CD4-positive, CD25-positive, alpha-beta regulatory T cell (primary cell): ENCODE measurements around the gene PNMA8B. TPM values are rescaled to one million over a fixed set of nuclear protein-coding genes. Genes with fewer than 3 reads are reported as not detected.
A peak's percentile ranks its signal among the peaks of the same experiment; 100 is the strongest.

ENCODE experiments used
- ATAC-seq, 2 donors: fragments of 150-1000 bp; cut with Tn5 transposase; one replicate each; pipeline ENCODE4 v1.10.0; 2021; ENCODE audit warnings: low read depth in 2 of 2, moderate number of reproducible peaks in 2 of 2, moderate library complexity in 1 of 2
- DNase-seq, 3 donors: peaks; one replicate each; pipeline versions ENCODE4 v3.0.0 to v3.0.0-alpha.2; 2012 to 2022; ENCODE audit warnings: mixed read lengths in 1 of 3
- H3K27ac ChIP-seq: one replicate; pipeline ENCODE4 v1.7.0; 2013; ENCODE audit warnings: mild to moderate bottlenecking, low read length; ENCODE audit not compliant: insufficient read depth, poor library complexity, severe bottlenecking
- H3K27me3 ChIP-seq: one replicate; pipeline ENCODE4 v1.7.0; 2013; ENCODE audit warnings: low read length; ENCODE audit not compliant: control insufficient read depth, insufficient read depth
- H3K36me3 ChIP-seq: one replicate; pipeline ENCODE4 v1.7.0; 2013; ENCODE audit warnings: mild to moderate bottlenecking, low read length, moderate library complexity; ENCODE audit not compliant: control insufficient read depth, insufficient read depth
- H3K4me1 ChIP-seq: 2 replicates; pipeline ENCODE4 v1.7.0; 2013; ENCODE audit warnings: mild to moderate bottlenecking, low read length; ENCODE audit not compliant: insufficient read depth, control insufficient read depth, poor library complexity, severe bottlenecking
- H3K4me3 ChIP-seq: one replicate; pipeline ENCODE4 v1.7.0; 2013; ENCODE audit warnings: low read depth, mild to moderate bottlenecking, low read length, moderate library complexity
- H3K9me3 ChIP-seq, 2 experiments: 1 replicate in 1 of 2; 2 replicates in 1 of 2; pipeline ENCODE4 v1.7.0; 2013; ENCODE audit warnings: low read length in 2 of 2, mild to moderate bottlenecking in 1 of 2, moderate library complexity in 1 of 2; ENCODE audit not compliant: control insufficient read depth in 2 of 2
- H3K27ac Mint-ChIP-seq, 3 donors: one replicate each; pipeline ENCODE4 v1.8.0; 2020 to 2022; ENCODE audit warnings: mild to moderate bottlenecking in 3 of 3, mixed read lengths in 3 of 3, moderate library complexity in 2 of 3
- H3K27me3 Mint-ChIP-seq: one replicate; pipeline ENCODE4 v1.8.0; 2022; ENCODE audit warnings: mild to moderate bottlenecking, mixed read lengths
- H3K36me3 Mint-ChIP-seq: one replicate; pipeline ENCODE4 v1.8.0; 2020; ENCODE audit warnings: mixed read lengths
- H3K4me1 Mint-ChIP-seq, 4 donors: one replicate each; pipeline ENCODE4 v1.8.0; 2020 to 2022; ENCODE audit warnings: mixed read lengths in 4 of 4, mild to moderate bottlenecking in 1 of 4
- H3K4me3 Mint-ChIP-seq, 4 donors: one replicate each; pipeline ENCODE4 v1.8.0; 2020 to 2022; ENCODE audit warnings: mild to moderate bottlenecking in 4 of 4, mixed read lengths in 4 of 4, moderate library complexity in 3 of 4
- H3K9me3 Mint-ChIP-seq, 7 donors: one replicate each; pipeline ENCODE4 v1.8.0; 2020 to 2022; ENCODE audit warnings: mixed read lengths in 7 of 7, mild to moderate bottlenecking in 3 of 7, moderate library complexity in 2 of 7
- polyA plus RNA-seq, 4 donors: library from polyadenylated mRNA; unstranded; fragments of 300-500 nt; fragmentation: Illumina TruSeq; gene quantifications; one replicate each; pipeline ENCODE4 v1.2.3, GENCODE V29; 2021
- total RNA-seq: library from RNA; stranded (reverse); gene quantifications from one replicate; pipeline ENCODE4 v1.2.3, GENCODE V29; 2022

Gene PNMA8B
- total and polyA plus RNA-seq, 5 donors from 2014 or later: 0.57 to 0.80 (median 0.62) TPM; not detected in 2

GRCh38 chr19:46471811-46472543, 23.7 kb downstream of the PNMA8B start:
- peaks cover 0 to 4% (median 3%) of the 10 kb centered on the region in 4 donors for H3K4me1 Mint-ChIP-seq
- DNase-seq: no peak
- Histone ChIP-seq H3K4me3 (no peak overlapping the region), H3K9me3 (no peaks in the 10 kb centered on the region), H3K36me3 (no peaks in the 10 kb centered on the region), H3K4me1 (no peaks in the 10 kb centered on the region), H3K27ac (no peak overlapping the region), H3K27me3 (peaks cover 8% of the 10 kb centered on the region)
- peaks cover 55% of the 10 kb centered on the region for H3K27me3 Mint-ChIP-seq
- ATAC-seq: no peak
- no peaks in the 10 kb centered on the region for H3K9me3 Mint-ChIP-seq
- H3K36me3 Mint-ChIP-seq: no peaks in the 10 kb centered on the region
- H3K4me3 Mint-ChIP-seq: no peak overlapping the region
- no peak overlapping the region for H3K27ac Mint-ChIP-seq

- no peak within 1 kb of the TSS for H3K27ac Mint-ChIP-seq
- Histone ChIP-seq H3K4me1 (no peaks in the 10 kb centered on the region), H3K27ac (no peak within 1 kb of the TSS), H3K4me3 (no peak within 1 kb of the TSS), H3K9me3 (no peaks in the 10 kb centered on the region), H3K27me3 (peaks cover 8% of the 10 kb centered on the region), H3K36me3 (no peaks in the 10 kb centered on the region)
- H3K36me3 Mint-ChIP-seq: no peaks in the 10 kb centered on the region
- peaks cover 55% of the 10 kb centered on the region for H3K27me3 Mint-ChIP-seq
- H3K4me1 Mint-ChIP-seq: peaks cover 0 to 10% (median 7%) of the 10 kb centered on the region in 4 donors
- H3K4me3 Mint-ChIP-seq: no peak within 1 kb of the TSS
- no peaks in the 10 kb centered on the region for H3K9me3 Mint-ChIP-seq
- ATAC-seq (no peak), DNase-seq (no peak)
These were observed 24.4 kb downstream of the PNMA8B start, which contains the start of gene PNMA8A for GRCh38 chr19:46471116-46471733. Gene PNMA8A, minus strand, starts transcription at chr19:46471563. Its CDS starts 528 bp downstream, at chr19:46471035.

- Mint-ChIP-seq H3K4me3 (no peak overlapping the region), H3K4me1 (peaks cover 0 to 12% (median 7%) of the 10 kb centered on the region in 4 donors), H3K27ac (no peak overlapping the region), H3K27me3 (peaks cover 55% of the 10 kb centered on the region), H3K36me3 (no peaks in the 10 kb centered on the region), H3K9me3 (no peaks in the 10 kb centered on the region)
- ATAC-seq (no peak), DNase-seq (no peak)
- Histone ChIP-seq H3K4me3 (no peak overlapping the region), H3K27ac (no peak overlapping the region), H3K27me3 (peaks cover 8% of the 10 kb centered on the region), H3K36me3 (no peaks in the 10 kb centered on the region), H3K9me3 (no peaks in the 10 kb centered on the region), H3K4me1 (no peaks in the 10 kb centered on the region)
These were observed 25.3 kb downstream of the PNMA8B start for GRCh38 chr19:46470376-46470775.

- Mint-ChIP-seq H3K27ac (no peak overlapping the region), H3K27me3 (peaks cover 55% of the 10 kb centered on the region), H3K9me3 (no peaks in the 10 kb centered on the region), H3K36me3 (no peaks in the 10 kb centered on the region), H3K4me1 (peaks cover 0 to 12% (median 7%) of the 10 kb centered on the region in 4 donors), H3K4me3 (no peak overlapping the region)
- no peaks in the 10 kb centered on the region for H3K4me1 ChIP-seq
- no peak for DNase-seq
- H3K36me3 ChIP-seq: no peaks in the 10 kb centered on the region
- H3K4me3 ChIP-seq: no peak overlapping the region
- peaks cover 8% of the 10 kb centered on the region for H3K27me3 ChIP-seq
- no peaks in the 10 kb centered on the region for H3K9me3 ChIP-seq
- ATAC-seq: no peak
- H3K27ac ChIP-seq: no peak overlapping the region
These were observed 26.0 kb downstream of the PNMA8B start for GRCh38 chr19:46469541-46470185.

- peaks cover 34% of the 10 kb centered on the region for H3K27me3 Mint-ChIP-seq
- H3K36me3 Mint-ChIP-seq: no peaks in the 10 kb centered on the region
- Histone ChIP-seq H3K9me3 (no peaks in the 10 kb centered on the region), H3K4me3 (peak overlapping the region; percentile 19), H3K36me3 (no peaks in the 10 kb centered on the region), H3K27ac (no peak overlapping the region), H3K27me3 (peaks cover 2% of the 10 kb centered on the region), H3K4me1 (no peaks in the 10 kb centered on the region)
- H3K9me3 Mint-ChIP-seq: no peaks in the 10 kb centered on the region
- H3K4me1 Mint-ChIP-seq: peaks cover 0 to 8% (median 4%) of the 10 kb centered on the region in 4 donors
- DNase-seq: peak in 1 of 3 donors; percentile 14
- no peak for ATAC-seq
- H3K4me3 Mint-ChIP-seq: no peak overlapping the region
- no peak overlapping the region for H3K27ac Mint-ChIP-seq
These were observed 29.0 kb downstream of the PNMA8B start for GRCh38 chr19:46466536-46467196.

- Mint-ChIP-seq H3K4me1 (peaks cover 0 to 8% (median 4%) of the 10 kb centered on the region in 4 donors), H3K27ac (no peak overlapping the region), H3K9me3 (no peaks in the 10 kb centered on the region), H3K27me3 (peaks cover 27% of the 10 kb centered on the region), H3K36me3 (no peaks in the 10 kb centered on the region), H3K4me3 (no peak overlapping the region)
- Histone ChIP-seq H3K27ac (no peak overlapping the region), H3K9me3 (no peaks in the 10 kb centered on the region), H3K36me3 (no peaks in the 10 kb centered on the region), H3K27me3 (no peaks in the 10 kb centered on the region), H3K4me1 (no peaks in the 10 kb centered on the region), H3K4me3 (no peak overlapping the region)
- no peak for ATAC-seq
- no peak for DNase-seq
These were observed 32.2 kb downstream of the PNMA8B start for GRCh38 chr19:46463516-46463915.

- H3K4me3 Mint-ChIP-seq: no peak overlapping the region
- ATAC-seq (no peak), DNase-seq (no peak)
- H3K4me1 Mint-ChIP-seq: peaks cover 0 to 4% (median 2%) of the 10 kb centered on the region in 4 donors
- H3K4me3 ChIP-seq: no peak overlapping the region
- H3K27me3 Mint-ChIP-seq: peaks cover 16% of the 10 kb centered on the region
- H3K27ac Mint-ChIP-seq: no peak overlapping the region
- H3K36me3 ChIP-seq: no peaks in the 10 kb centered on the region
- H3K36me3 Mint-ChIP-seq: no peaks in the 10 kb centered on the region
- no peak overlapping the region for H3K27ac ChIP-seq
- H3K27me3 ChIP-seq: no peaks in the 10 kb centered on the region
- no peaks in the 10 kb centered on the region for H3K9me3 Mint-ChIP-seq
- H3K9me3 ChIP-seq: no peaks in the 10 kb centered on the region
- no peaks in the 10 kb centered on the region for H3K4me1 ChIP-seq
These were observed 34.1 kb downstream of the PNMA8B start for GRCh38 chr19:46461537-46461936.
